Heart right ventricle (tissue), 16 donors: ENCODE data around the gene SALL1. TPM values are rescaled to one million over a fixed set of nuclear protein-coding genes. Genes with fewer than 3 reads are reported as not detected.

Source experiments
- ATAC-seq, 8 donors: fragments of 200-7000 bp; cut with Tn5 transposase; one replicate each; pipeline ENCODE4 v1.9.1; 2020; ENCODE audit warnings: mild to moderate bottlenecking in 8 of 8, moderate library complexity in 8 of 8, moderate number of reproducible peaks in 1 of 8
- DNase-seq, 2 donors: peaks; one replicate each; pipeline ENCODE4 v3.0.0-alpha.2; 2020
- H3K27ac ChIP-seq, 10 donors: fragments of 200-600 bp; sonication (generic) in 2 of 10; one replicate each; pipeline versions ENCODE4 v1.5.0 to v1.8.0; 2020 to 2022; ENCODE audit warnings: mild to moderate bottlenecking in 3 of 10
- H3K27me3 ChIP-seq, 7 donors: fragments of 200-600 bp; one replicate each; pipeline ENCODE4 v1.8.0; 2021 to 2022; ENCODE audit warnings: mild to moderate bottlenecking in 2 of 7
- H3K36me3 ChIP-seq, 9 donors: fragments of 200-600 bp; sonication (generic) in 1 of 9; one replicate each; pipeline versions ENCODE4 v1.5.0 to v1.8.0; 2020 to 2022; ENCODE audit warnings: mild to moderate bottlenecking in 2 of 9
- H3K4me1 ChIP-seq, 9 donors: fragments of 200-600 bp; sonication (generic) in 1 of 9; one replicate each; pipeline versions ENCODE4 v1.5.0 to v1.8.0; 2020 to 2022; ENCODE audit warnings: mild to moderate bottlenecking in 4 of 9
- H3K4me3 ChIP-seq, 10 donors: fragments of 200-600 bp; sonication (generic) in 2 of 10; one replicate each; pipeline versions ENCODE4 v1.5.0 to v1.8.0; 2020 to 2022; ENCODE audit warnings: mild to moderate bottlenecking in 7 of 10, moderate library complexity in 2 of 10
- H3K9me3 ChIP-seq, 11 donors: fragments of 200-600 bp in 10 of 11; sonication (generic) in 2 of 11; one replicate each; pipeline versions ENCODE4 v1.5.0 to v1.8.0; 2013 to 2022; ENCODE audit warnings: mild to moderate bottlenecking in 2 of 11, control low read depth in 1 of 11, moderate library complexity in 1 of 11
- WGBS, 2 donors: extraction: QIAGEN DNeasy Blood & Tissue Kit; methylation state at CpG; one replicate each; pipeline ENCODE4 v1.1.7; 2013; ENCODE audit warnings: inconsistent platforms in 1 of 2; 5-methylcytosine and 5-hydroxymethylcytosine counted together
- intact Hi-C, 10 donors: fragments of 100-400 bp; cut with DNase I; formaldehyde crosslinking; loops; one replicate each; pipeline versions ENCODE4 v1.11.1 to v1.14.2; 2022
- polyA plus RNA-seq, 2 donors: library from polyadenylated mRNA; stranded (reverse); fragments of 200-250 nt; gene quantifications; one replicate each; pipeline ENCODE4 v1.2.3, GENCODE V29; 2013
- total RNA-seq, 10 donors: library from RNA; stranded (reverse); fragmentation: NEBNext Ultra II Directional in 3 of 10; extraction: Animal tissue kit (Norgen Biotek cat#: 25700) in 3 of 10; gene quantifications; one replicate each; pipeline versions ENCODE4 v1.2.1 to v1.2.4, GENCODE V29; 2021 to 2023
- TF ChIP-seq, protein P1 (sequence below), 9 donors: fragments of 200-600 bp; sonication (generic) in 2 of 9; IDR thresholded peaks; one replicate each; pipeline versions ENCODE4 v1.5.0 to v1.8.0; 2021 to 2022; ENCODE audit warnings: antibody characterized with exemption in 9 of 9, mild to moderate bottlenecking in 5 of 9, moderate library complexity in 1 of 9
- donor health status: Arrhythmogenic right ventricular cardiomyopathy.
- donor health status: ischemic (EF 13 %, LVEDD 7.1; RV severe dilation, severe dysfunction).
- donor health status: healthy with polysubstance abuse.
- donor health status: DM: no; HTN: yes; CAD: no.
- donor health status: DM: no; HTN: no; CAD: no.
- donor health status: ischemic (EF 25% LVEDD 6.9; RV normal size, moderate dysfunction).
- donor health status: ischemic (EF 25% LVEDD 5.7; RV mildly dilated, moderate dysfunction).
- donor health status: healthy.
- donor health status: DM: yes; HTN: yes; CAD: no.
- donor health status: Ischemic cardiomyopathy.
- donor health status: ischemic (EF 35%, LVEDD 5.7; RV mildly dilated, moderate dysfunction).
- donor health status: nonischemic (EF 11% LVEDD 7.7; RV severe dilation, severe dysfunction).
- donor health status: DM: yes; HTN: yes; CAD: no.
- donor health status: PGD.
- donor health status: ischemic (EF 29% LVEDD 5.4; RV normal size, mild dysfunction).
- donor health status: nonischemic (EF 23%, LVEDD 6.1; RV moderate dilation, normal function).

Gene SALL1
- total and polyA plus RNA-seq, 12 donors: 0.05 to 2.0 (median 0.32) TPM; not detected in 1

DNA sequence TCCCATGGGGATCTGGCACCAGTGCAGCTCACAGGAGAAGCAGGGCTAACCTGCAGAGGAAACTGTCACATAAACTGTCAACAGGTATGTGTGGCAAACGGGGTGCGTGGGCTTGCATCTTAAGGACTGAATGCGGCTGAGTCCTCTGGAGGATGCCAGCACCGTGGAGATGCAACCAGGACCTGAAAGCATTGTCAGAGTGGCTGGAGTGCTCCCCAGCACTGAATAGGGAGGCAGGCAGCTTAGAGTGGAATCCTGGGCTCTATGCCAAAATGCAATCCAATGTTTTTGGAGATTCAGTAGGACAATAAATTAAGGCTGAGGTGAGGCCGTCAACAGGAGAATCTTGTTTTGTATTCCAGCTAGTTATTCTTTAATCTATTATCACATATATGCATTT is 21.3 kb upstream of the SALL1 start:
- 75 to 80% methylated on average over 5 of the region's 5 CpGs for WGBS, 2 donors
- intact Hi-C loops: no loop called here
- Histone ChIP-seq H3K4me1 (no peaks in the 10 kb centered on the region), H3K4me3 (no peak overlapping the region), H3K36me3 (no peaks in the 10 kb centered on the region), H3K27ac (no peak overlapping the region), H3K27me3 (peaks cover 0 to 25% (median 2%) of the 10 kb centered on the region in 7 donors), H3K9me3 (no peaks in the 10 kb centered on the region)
- TF ChIP-seq, protein P1, sequence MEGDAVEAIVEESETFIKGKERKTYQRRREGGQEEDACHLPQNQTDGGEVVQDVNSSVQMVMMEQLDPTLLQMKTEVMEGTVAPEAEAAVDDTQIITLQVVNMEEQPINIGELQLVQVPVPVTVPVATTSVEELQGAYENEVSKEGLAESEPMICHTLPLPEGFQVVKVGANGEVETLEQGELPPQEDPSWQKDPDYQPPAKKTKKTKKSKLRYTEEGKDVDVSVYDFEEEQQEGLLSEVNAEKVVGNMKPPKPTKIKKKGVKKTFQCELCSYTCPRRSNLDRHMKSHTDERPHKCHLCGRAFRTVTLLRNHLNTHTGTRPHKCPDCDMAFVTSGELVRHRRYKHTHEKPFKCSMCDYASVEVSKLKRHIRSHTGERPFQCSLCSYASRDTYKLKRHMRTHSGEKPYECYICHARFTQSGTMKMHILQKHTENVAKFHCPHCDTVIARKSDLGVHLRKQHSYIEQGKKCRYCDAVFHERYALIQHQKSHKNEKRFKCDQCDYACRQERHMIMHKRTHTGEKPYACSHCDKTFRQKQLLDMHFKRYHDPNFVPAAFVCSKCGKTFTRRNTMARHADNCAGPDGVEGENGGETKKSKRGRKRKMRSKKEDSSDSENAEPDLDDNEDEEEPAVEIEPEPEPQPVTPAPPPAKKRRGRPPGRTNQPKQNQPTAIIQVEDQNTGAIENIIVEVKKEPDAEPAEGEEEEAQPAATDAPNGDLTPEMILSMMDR (IDR thresholded peaks at IDR 0.05): no peak
- ATAC-seq (no peak), DNase-seq (no peak)

DNA sequence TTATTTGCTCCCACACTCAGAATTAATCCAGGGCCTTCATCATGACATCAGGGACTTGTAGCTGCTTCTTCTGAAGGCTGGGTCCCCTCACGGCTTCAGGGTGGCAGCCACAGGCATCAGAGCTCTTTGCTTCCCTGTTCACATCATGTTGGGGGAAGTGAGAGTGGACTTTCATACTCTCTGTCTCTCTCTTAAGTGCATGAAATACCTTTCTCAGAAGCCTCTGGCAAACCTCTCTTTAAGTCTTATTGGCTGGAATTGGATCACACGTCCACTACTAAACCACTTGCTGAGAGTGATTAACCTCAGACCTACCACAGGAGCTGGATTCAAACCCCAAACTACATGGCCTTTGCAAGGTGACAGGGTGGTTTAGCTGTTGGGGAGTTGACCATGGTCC is 17.7 kb upstream of the SALL1 start:
- TF ChIP-seq, protein P1 (IDR thresholded peaks at IDR 0.05): no peak
- Histone ChIP-seq H3K9me3 (no peaks in the 10 kb centered on the region), H3K4me3 (no peak overlapping the region), H3K36me3 (no peaks in the 10 kb centered on the region), H3K27me3 (peaks cover 0 to 25% (median 10%) of the 10 kb centered on the region in 7 donors), H3K4me1 (no peaks in the 10 kb centered on the region), H3K27ac (no peak overlapping the region)
- no peak for DNase-seq
- no peak for ATAC-seq
- 59 to 64% methylated on average over 2 of the region's 2 CpGs for WGBS, 2 donors
- intact Hi-C loops: no loop called here

DNA sequence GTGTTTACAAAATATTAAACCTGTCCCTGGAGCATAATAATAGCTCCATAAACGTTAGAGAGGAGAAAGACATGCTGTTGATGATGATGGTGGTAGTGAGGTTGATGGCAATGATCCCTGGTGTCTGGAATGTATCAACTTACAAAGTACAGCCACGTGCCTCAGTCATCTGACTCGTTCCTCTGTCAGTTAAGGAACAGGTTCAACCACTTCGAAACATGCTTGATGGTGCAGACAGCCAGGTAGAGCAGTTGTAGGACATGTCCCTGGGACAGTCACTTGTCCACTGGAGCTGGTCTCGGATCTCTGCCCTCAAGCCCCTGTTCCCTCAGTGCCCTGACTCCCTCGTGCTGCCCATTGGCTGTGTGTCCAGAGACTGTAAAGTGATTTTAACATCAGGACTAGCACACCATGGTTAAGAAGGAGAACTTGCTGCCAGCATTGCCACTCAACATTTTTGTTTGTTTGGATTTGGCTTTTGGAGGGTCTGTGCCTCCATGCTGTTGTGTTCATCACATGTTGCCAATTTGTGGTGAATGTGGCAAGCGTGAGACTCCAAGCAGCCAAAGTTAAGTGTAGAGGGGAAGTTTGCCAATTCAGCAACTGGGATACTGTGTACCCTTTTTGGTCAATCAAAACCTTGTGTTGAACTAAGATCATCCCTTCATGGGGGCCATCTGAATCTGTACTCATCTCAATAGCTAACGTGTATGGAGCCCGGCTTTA is 16.3 kb upstream of the SALL1 start:
- H3K4me3 ChIP-seq: no peak overlapping the region
- TF ChIP-seq, protein P1 (IDR thresholded peaks at IDR 0.05): no peak
- H3K27me3 ChIP-seq: peaks cover 0 to 35% (median 16%) of the 10 kb centered on the region in 7 donors
- DNase-seq (no peak), ATAC-seq (no peak)
- H3K9me3 ChIP-seq: no peaks in the 10 kb centered on the region
- H3K4me1 ChIP-seq: no peaks in the 10 kb centered on the region
- no peaks in the 10 kb centered on the region for H3K36me3 ChIP-seq
- intact Hi-C loops: no loop called here
- whole genome bisulfite sequencing, 2 donors: 54 to 61% methylated on average over 9 of the region's 9 CpGs
- no peak overlapping the region for H3K27ac ChIP-seq

DNA sequence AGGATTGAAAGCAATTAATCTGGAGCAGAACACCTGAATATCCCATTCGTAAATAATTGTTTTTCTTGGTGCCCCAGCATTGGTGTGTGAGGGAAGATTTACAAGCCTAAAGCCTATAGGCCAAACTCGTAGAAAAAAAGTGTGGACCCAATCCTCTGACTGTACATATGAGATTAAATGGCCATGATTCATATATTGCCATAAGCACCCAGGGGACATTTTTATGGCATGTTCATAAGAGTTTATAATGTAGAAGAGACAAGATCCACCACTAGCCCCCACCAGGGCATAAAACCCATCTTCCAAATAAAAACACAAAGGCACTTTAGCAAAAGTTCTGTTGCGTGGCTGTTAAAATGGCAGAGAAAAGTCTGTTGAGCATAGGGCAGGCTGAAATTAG is 15.5 kb upstream of the SALL1 start:
- Histone ChIP-seq H3K27me3 (peaks cover 0 to 35% (median 21%) of the 10 kb centered on the region in 7 donors), H3K27ac (no peak overlapping the region), H3K4me3 (no peak overlapping the region), H3K4me1 (no peaks in the 10 kb centered on the region), H3K9me3 (no peaks in the 10 kb centered on the region), H3K36me3 (no peaks in the 10 kb centered on the region)
- no peak for ATAC-seq
- TF ChIP-seq, protein P1 (IDR thresholded peaks at IDR 0.05): no peak
- DNase-seq: no peak
- intact Hi-C loops: no loop called here
- whole genome bisulfite sequencing, 2 donors: 75 to 81% methylated on average over 3 of the region's 3 CpGs
